ENCODE data around the gene FKBP6.

DNA sequence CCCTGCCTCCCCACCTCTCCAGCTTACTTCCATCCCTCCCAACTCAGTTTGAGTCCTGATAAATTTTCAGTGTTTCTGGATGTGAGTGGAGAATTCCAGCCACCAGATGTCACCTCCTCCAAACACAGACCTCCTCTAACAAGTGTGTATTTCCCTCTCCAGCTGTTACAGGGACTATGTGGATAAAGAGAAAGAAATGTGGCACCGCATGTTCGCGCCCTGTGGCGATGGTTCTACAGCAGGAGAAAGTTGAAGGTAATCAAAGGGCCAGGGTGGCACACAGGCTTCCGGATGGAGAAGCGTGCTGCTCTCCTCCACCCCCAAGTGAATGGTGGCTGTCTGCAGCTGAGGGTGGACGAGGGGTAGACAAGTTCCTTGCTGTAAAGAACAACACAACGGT lies 14.7 kb downstream of the FKBP6 start:
- TF ChIP-seq, protein P1, sequence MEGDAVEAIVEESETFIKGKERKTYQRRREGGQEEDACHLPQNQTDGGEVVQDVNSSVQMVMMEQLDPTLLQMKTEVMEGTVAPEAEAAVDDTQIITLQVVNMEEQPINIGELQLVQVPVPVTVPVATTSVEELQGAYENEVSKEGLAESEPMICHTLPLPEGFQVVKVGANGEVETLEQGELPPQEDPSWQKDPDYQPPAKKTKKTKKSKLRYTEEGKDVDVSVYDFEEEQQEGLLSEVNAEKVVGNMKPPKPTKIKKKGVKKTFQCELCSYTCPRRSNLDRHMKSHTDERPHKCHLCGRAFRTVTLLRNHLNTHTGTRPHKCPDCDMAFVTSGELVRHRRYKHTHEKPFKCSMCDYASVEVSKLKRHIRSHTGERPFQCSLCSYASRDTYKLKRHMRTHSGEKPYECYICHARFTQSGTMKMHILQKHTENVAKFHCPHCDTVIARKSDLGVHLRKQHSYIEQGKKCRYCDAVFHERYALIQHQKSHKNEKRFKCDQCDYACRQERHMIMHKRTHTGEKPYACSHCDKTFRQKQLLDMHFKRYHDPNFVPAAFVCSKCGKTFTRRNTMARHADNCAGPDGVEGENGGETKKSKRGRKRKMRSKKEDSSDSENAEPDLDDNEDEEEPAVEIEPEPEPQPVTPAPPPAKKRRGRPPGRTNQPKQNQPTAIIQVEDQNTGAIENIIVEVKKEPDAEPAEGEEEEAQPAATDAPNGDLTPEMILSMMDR (IDR thresholded peaks at IDR 0.05): peak; percentile 74
- TF ChIP-seq ZFX (IDR thresholded peaks at IDR 0.05; ENCODE audit: borderline replicate concordance): no peak
